Heart right ventricle (tissue), 16 donors: ENCODE measurements around the gene FAM114A2. TPM values are rescaled to one million over a fixed set of nuclear protein-coding genes. Genes with fewer than 3 reads are reported as not detected.

Experiments used
- ATAC-seq, 8 donors: fragments of 200-7000 bp; cut with Tn5 transposase; one replicate each; pipeline ENCODE4 v1.9.1; 2020; ENCODE audit warnings: mild to moderate bottlenecking in 8 of 8, moderate library complexity in 8 of 8, moderate number of reproducible peaks in 1 of 8
- DNase-seq, 2 donors: peaks; one replicate each; pipeline ENCODE4 v3.0.0-alpha.2; 2020
- H3K27ac ChIP-seq, 10 donors: fragments of 200-600 bp; sonication (generic) in 2 of 10; one replicate each; pipeline versions ENCODE4 v1.5.0 to v1.8.0; 2020 to 2022; ENCODE audit warnings: mild to moderate bottlenecking in 3 of 10
- H3K27me3 ChIP-seq, 7 donors: fragments of 200-600 bp; one replicate each; pipeline ENCODE4 v1.8.0; 2021 to 2022; ENCODE audit warnings: mild to moderate bottlenecking in 2 of 7
- H3K36me3 ChIP-seq, 9 donors: fragments of 200-600 bp; sonication (generic) in 1 of 9; one replicate each; pipeline versions ENCODE4 v1.5.0 to v1.8.0; 2020 to 2022; ENCODE audit warnings: mild to moderate bottlenecking in 2 of 9
- H3K4me1 ChIP-seq, 9 donors: fragments of 200-600 bp; sonication (generic) in 1 of 9; one replicate each; pipeline versions ENCODE4 v1.5.0 to v1.8.0; 2020 to 2022; ENCODE audit warnings: mild to moderate bottlenecking in 4 of 9
- H3K4me3 ChIP-seq, 10 donors: fragments of 200-600 bp; sonication (generic) in 2 of 10; one replicate each; pipeline versions ENCODE4 v1.5.0 to v1.8.0; 2020 to 2022; ENCODE audit warnings: mild to moderate bottlenecking in 7 of 10, moderate library complexity in 2 of 10
- H3K9me3 ChIP-seq, 11 donors: fragments of 200-600 bp in 10 of 11; sonication (generic) in 2 of 11; one replicate each; pipeline versions ENCODE4 v1.5.0 to v1.8.0; 2013 to 2022; ENCODE audit warnings: mild to moderate bottlenecking in 2 of 11, control low read depth in 1 of 11, moderate library complexity in 1 of 11
- WGBS, 2 donors: extraction: QIAGEN DNeasy Blood & Tissue Kit; methylation state at CpG; one replicate each; pipeline ENCODE4 v1.1.7; 2013; ENCODE audit warnings: inconsistent platforms in 1 of 2; 5-methylcytosine and 5-hydroxymethylcytosine counted together
- intact Hi-C, 10 donors: fragments of 100-400 bp; cut with DNase I; formaldehyde crosslinking; loops; one replicate each; pipeline versions ENCODE4 v1.11.1 to v1.14.2; 2022
- polyA plus RNA-seq, 2 donors: library from polyadenylated mRNA; stranded (reverse); fragments of 200-250 nt; gene quantifications; one replicate each; pipeline ENCODE4 v1.2.3, GENCODE V29; 2013
- total RNA-seq, 10 donors: library from RNA; stranded (reverse); fragmentation: NEBNext Ultra II Directional in 3 of 10; extraction: Animal tissue kit (Norgen Biotek cat#: 25700) in 3 of 10; gene quantifications; one replicate each; pipeline versions ENCODE4 v1.2.1 to v1.2.4, GENCODE V29; 2021 to 2023
- TF ChIP-seq, protein P1 (sequence below), 9 donors: fragments of 200-600 bp; sonication (generic) in 2 of 9; IDR thresholded peaks; one replicate each; pipeline versions ENCODE4 v1.5.0 to v1.8.0; 2021 to 2022; ENCODE audit warnings: antibody characterized with exemption in 9 of 9, mild to moderate bottlenecking in 5 of 9, moderate library complexity in 1 of 9
- donor health status: Arrhythmogenic right ventricular cardiomyopathy.
- donor health status: ischemic (EF 13 %, LVEDD 7.1; RV severe dilation, severe dysfunction).
- donor health status: healthy with polysubstance abuse.
- donor health status: DM: no; HTN: yes; CAD: no.
- donor health status: DM: no; HTN: no; CAD: no.
- donor health status: ischemic (EF 25% LVEDD 6.9; RV normal size, moderate dysfunction).
- donor health status: ischemic (EF 25% LVEDD 5.7; RV mildly dilated, moderate dysfunction).
- donor health status: healthy.
- donor health status: DM: yes; HTN: yes; CAD: no.
- donor health status: Ischemic cardiomyopathy.
- donor health status: ischemic (EF 35%, LVEDD 5.7; RV mildly dilated, moderate dysfunction).
- donor health status: nonischemic (EF 11% LVEDD 7.7; RV severe dilation, severe dysfunction).
- donor health status: DM: yes; HTN: yes; CAD: no.
- donor health status: PGD.
- donor health status: ischemic (EF 29% LVEDD 5.4; RV normal size, mild dysfunction).
- donor health status: nonischemic (EF 23%, LVEDD 6.1; RV moderate dilation, normal function).

FAM114A2 gene
- total and polyA plus RNA-seq, 12 donors = 7.8 to 47.5 (median 35.4) TPM

GRCh38 chr5:154000703-154001102 lies 38.0 kb downstream of the FAM114A2 start:
- peaks cover 0 to 9% (median 0%) of the 10 kb centered on the region in 11 donors for H3K9me3 ChIP-seq
- H3K27me3 ChIP-seq = no peaks in the 10 kb centered on the region
- TF ChIP-seq, protein P1, sequence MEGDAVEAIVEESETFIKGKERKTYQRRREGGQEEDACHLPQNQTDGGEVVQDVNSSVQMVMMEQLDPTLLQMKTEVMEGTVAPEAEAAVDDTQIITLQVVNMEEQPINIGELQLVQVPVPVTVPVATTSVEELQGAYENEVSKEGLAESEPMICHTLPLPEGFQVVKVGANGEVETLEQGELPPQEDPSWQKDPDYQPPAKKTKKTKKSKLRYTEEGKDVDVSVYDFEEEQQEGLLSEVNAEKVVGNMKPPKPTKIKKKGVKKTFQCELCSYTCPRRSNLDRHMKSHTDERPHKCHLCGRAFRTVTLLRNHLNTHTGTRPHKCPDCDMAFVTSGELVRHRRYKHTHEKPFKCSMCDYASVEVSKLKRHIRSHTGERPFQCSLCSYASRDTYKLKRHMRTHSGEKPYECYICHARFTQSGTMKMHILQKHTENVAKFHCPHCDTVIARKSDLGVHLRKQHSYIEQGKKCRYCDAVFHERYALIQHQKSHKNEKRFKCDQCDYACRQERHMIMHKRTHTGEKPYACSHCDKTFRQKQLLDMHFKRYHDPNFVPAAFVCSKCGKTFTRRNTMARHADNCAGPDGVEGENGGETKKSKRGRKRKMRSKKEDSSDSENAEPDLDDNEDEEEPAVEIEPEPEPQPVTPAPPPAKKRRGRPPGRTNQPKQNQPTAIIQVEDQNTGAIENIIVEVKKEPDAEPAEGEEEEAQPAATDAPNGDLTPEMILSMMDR (IDR thresholded peaks at IDR 0.05) = no peak
- intact Hi-C loops = loop anchor here in 3 of 10 donors (5.0 kb wide), 1 partner anchor 37 kb away; the partner anchor contains the start of genes FAM114A2 (in 3 of the 3) and MFAP3 (in 3 of the 3)
- H3K4me1 ChIP-seq = peaks cover 0 to 23% (median 18%) of the 10 kb centered on the region in 9 donors
- H3K36me3 ChIP-seq = peaks cover 0 to 65% (median 13%) of the 10 kb centered on the region in 9 donors
- ATAC-seq = no peak
- DNase-seq = no peak
- peak overlapping the region in 7 of 10 donors; percentile 75 to 93 (median 81) for H3K27ac ChIP-seq
- no peak overlapping the region for H3K4me3 ChIP-seq

GRCh38 chr5:153999995-154000394 lies 38.7 kb downstream of the FAM114A2 start:
- 98% methylated on average over 3 of the region's 3 CpGs for WGBS, 2 donors
- no peak overlapping the region for H3K4me3 ChIP-seq
- peaks cover 0 to 9% (median 0%) of the 10 kb centered on the region in 11 donors for H3K9me3 ChIP-seq
- ATAC-seq (no peak), DNase-seq (no peak)
- peaks cover 0 to 72% (median 13%) of the 10 kb centered on the region in 9 donors for H3K36me3 ChIP-seq
- peak overlapping the region in 1 of 10 donors; percentile 81 for H3K27ac ChIP-seq
- H3K4me1 ChIP-seq = peaks cover 0 to 23% (median 18%) of the 10 kb centered on the region in 9 donors
- TF ChIP-seq, protein P1 (IDR thresholded peaks at IDR 0.05) = no peak
- H3K27me3 ChIP-seq = no peaks in the 10 kb centered on the region
- intact Hi-C loops = loop anchor here in 4 of 10 donors (5.0 kb wide), 2 partner anchors 37 to 42 kb away; partner anchors contain the start of genes FAM114A2 (in 3 of the 4) and MFAP3 (in 3 of the 4)

DNA sequence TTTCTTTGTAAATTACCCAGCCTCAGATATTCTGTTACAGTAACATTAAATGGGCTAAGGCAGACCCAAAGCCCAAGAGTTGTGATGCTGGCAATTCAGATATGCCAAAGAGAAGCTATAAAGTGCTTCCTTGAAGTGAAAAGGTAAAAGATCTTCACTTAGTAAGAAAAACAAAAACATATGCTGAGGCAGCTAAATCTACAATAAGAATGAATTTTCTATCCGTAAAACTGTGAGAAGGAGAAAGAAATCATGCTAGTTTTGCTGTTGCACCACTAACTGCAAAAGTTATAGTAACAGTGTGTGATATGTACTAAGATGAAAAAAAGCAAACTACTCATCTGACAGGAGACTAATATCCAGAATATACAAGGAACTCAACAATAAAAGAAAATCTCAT lies 39.9 kb downstream of the FAM114A2 start:
- WGBS, 2 donors = 94 to 98% methylated on average over 1 of the region's 1 CpG
- Histone ChIP-seq H3K4me1 (peaks cover 0 to 24% (median 18%) of the 10 kb centered on the region in 9 donors), H3K27me3 (no peaks in the 10 kb centered on the region), H3K4me3 (no peak overlapping the region), H3K36me3 (peaks cover 0 to 84% (median 16%) of the 10 kb centered on the region in 9 donors), H3K9me3 (peaks cover 0 to 9% (median 0%) of the 10 kb centered on the region in 11 donors), H3K27ac (peak overlapping the region in 1 of 10 donors; percentile 52)
- intact Hi-C loops = loop anchor here in 1 of 10 donors (5.0 kb wide), 1 partner anchor 44 kb away; no protein-coding TSS in a partner anchor
- TF ChIP-seq, protein P1 (IDR thresholded peaks at IDR 0.05) = no peak
- ATAC-seq = no peak
- DNase-seq = no peak

- WGBS, 2 donors = 52 to 55% methylated on average over 1 of the region's 1 CpG
- peaks cover 0 to 9% (median 0%) of the 10 kb centered on the region in 11 donors for H3K9me3 ChIP-seq
- no peak overlapping the region for H3K4me3 ChIP-seq
- DNase-seq (no peak), ATAC-seq (peak in 1 of 8 donors; percentile 54)
- intact Hi-C loops = loop anchor here in 1 of 10 donors (5.0 kb wide), 1 partner anchor 44 kb away; no protein-coding TSS in a partner anchor
- peaks cover 0 to 17% (median 14%) of the 10 kb centered on the region in 9 donors for H3K4me1 ChIP-seq
- H3K27ac ChIP-seq = peak overlapping the region in 1 of 10 donors; percentile 52
- no peaks in the 10 kb centered on the region for H3K27me3 ChIP-seq
- TF ChIP-seq, protein P1 (IDR thresholded peaks at IDR 0.05) = no peak
- peaks cover 0 to 92% (median 17%) of the 10 kb centered on the region in 9 donors for H3K36me3 ChIP-seq
Observed at GRCh38 chr5:153998010-153998409, 40.7 kb downstream of the FAM114A2 start.
